Astrocyte (in vitro differentiated cells and primary cell): ENCODE measurements around the gene C1orf50. TPM values are rescaled to one million over a fixed set of nuclear protein-coding genes. Genes with fewer than 3 reads are reported as not detected.

Experiments
- DNase-seq: peaks from one replicate; pipeline ENCODE4 v3.0.0-alpha.2; 2010; ENCODE audit warnings: low read depth
- FAIRE-seq: peaks from 2 replicates; lab custom pipeline; 2011; peaks lifted over from hg19 to GRCh38; lab: Jason Lieb, UNC
- H2AFZ ChIP-seq: 2 replicates; pipeline ENCODE4 v1.6.0; 2012; ENCODE audit warnings: low read depth, low read length, inconsistent platforms
- H3K27ac ChIP-seq: 2 replicates; pipeline ENCODE4 v1.5.1; 2011; ENCODE audit warnings: low read depth, low read length, inconsistent platforms
- H3K27me3 ChIP-seq: 2 replicates; pipeline ENCODE4 v1.6.0; 2011; ENCODE audit warnings: low read length, inconsistent platforms; ENCODE audit not compliant: insufficient read depth
- H3K36me3 ChIP-seq: 2 replicates; pipeline ENCODE4 v1.5.1; 2011; ENCODE audit warnings: low read length, inconsistent platforms; ENCODE audit not compliant: insufficient read depth
- H3K4me1 ChIP-seq: 2 replicates; pipeline ENCODE4 v1.5.1; 2011; ENCODE audit warnings: low read length, inconsistent platforms; ENCODE audit not compliant: insufficient read depth
- H3K4me2 ChIP-seq: 2 replicates; pipeline ENCODE4 v1.6.0; 2012; ENCODE audit warnings: low read length, inconsistent platforms
- H3K4me3 ChIP-seq: 2 replicates; pipeline ENCODE4 v1.5.1; 2011; ENCODE audit warnings: low read depth, mild to moderate bottlenecking, low read length, inconsistent platforms; ENCODE audit not compliant: insufficient read depth
- H3K79me2 ChIP-seq: 2 replicates; pipeline ENCODE4 v1.6.0; 2012; ENCODE audit warnings: mild to moderate bottlenecking, low read length, inconsistent platforms; ENCODE audit not compliant: insufficient read depth
- H3K9ac ChIP-seq: 2 replicates; pipeline ENCODE4 v1.6.0; 2012; ENCODE audit warnings: mild to moderate bottlenecking, low read length, inconsistent platforms
- H3K9me3 ChIP-seq: 2 replicates; pipeline ENCODE4 v1.5.1; 2012; ENCODE audit warnings: low read depth, mild to moderate bottlenecking, low read length, inconsistent platforms; ENCODE audit not compliant: insufficient read depth
- H4K20me1 ChIP-seq: 2 replicates; pipeline ENCODE4 v1.6.0; 2012; ENCODE audit warnings: low read length, inconsistent platforms; ENCODE audit not compliant: insufficient read depth
- H3K27ac Mint-ChIP-seq: one replicate; pipeline ENCODE4 v1.8.0; 2021; ENCODE audit warnings: mild to moderate bottlenecking, mixed read lengths; ENCODE audit not compliant: unreplicated experiment
- H3K27me3 Mint-ChIP-seq: one replicate; pipeline ENCODE4 v1.8.0; 2021; ENCODE audit warnings: low read depth, mixed read lengths; ENCODE audit not compliant: unreplicated experiment
- H3K36me3 Mint-ChIP-seq: one replicate; pipeline ENCODE4 v1.8.0; 2021; ENCODE audit warnings: low read depth, mixed read lengths; ENCODE audit not compliant: unreplicated experiment
- H3K4me1 Mint-ChIP-seq: one replicate; pipeline ENCODE4 v1.8.0; 2021; ENCODE audit warnings: low read depth, mixed read lengths; ENCODE audit not compliant: unreplicated experiment
- H3K4me3 Mint-ChIP-seq: one replicate; pipeline ENCODE4 v1.8.0; 2021; ENCODE audit warnings: mild to moderate bottlenecking, moderate library complexity, mixed read lengths; ENCODE audit not compliant: unreplicated experiment
- H3K9me3 Mint-ChIP-seq: one replicate; pipeline ENCODE4 v1.8.0; 2021; ENCODE audit warnings: mild to moderate bottlenecking, mixed read lengths; ENCODE audit not compliant: unreplicated experiment
- CTCF ChIP-seq: IDR thresholded peaks from 2 replicates; pipeline ENCODE4 v1.5.1; 2011; ENCODE audit warnings: low read depth, mild to moderate bottlenecking, inconsistent platforms, low read length, moderate library complexity; ENCODE audit not compliant: insufficient read depth
- EZH2 ChIP-seq: IDR thresholded peaks from 2 replicates; pipeline ENCODE4 v1.6.1; 2012; ENCODE audit warnings: mild to moderate bottlenecking, low read length, inconsistent platforms; ENCODE audit not compliant: insufficient read depth
- total RNA-seq: library from RNA; stranded (reverse); gene quantifications from 2 replicates; pipeline ENCODE4 v1.2.1, GENCODE V29; 2021

Gene C1orf50
- total RNA-seq, 1 donor from 2014 or later = 9.5 TPM

- TF ChIP-seq CTCF (peak; percentile 47), EZH2 (no peak)
- Histone ChIP-seq H3K9ac (peak overlapping the region; percentile 90), H3K4me3 (peak overlapping the region; percentile 90), H3K9me3 (no peaks in the 10 kb centered on the region), H3K27ac (peak overlapping the region; percentile 73), H3K79me2 (peaks cover 85% of the 10 kb centered on the region), H4K20me1 (peaks cover 45% of the 10 kb centered on the region), H3K4me2 (peak overlapping the region; percentile 89), H3K27me3 (no peaks in the 10 kb centered on the region), H3K36me3 (peaks cover 12% of the 10 kb centered on the region), H2AFZ (peak overlapping the region; percentile 90), H3K4me1 (peaks cover 17% of the 10 kb centered on the region)
- Mint-ChIP-seq H3K4me1 (peaks cover 8% of the 10 kb centered on the region), H3K9me3 (no peaks in the 10 kb centered on the region), H3K4me3 (no peak overlapping the region), H3K27me3 (no peaks in the 10 kb centered on the region), H3K27ac (no peak overlapping the region), H3K36me3 (peaks cover 8% of the 10 kb centered on the region)
- peak; percentile 75 for DNase-seq
- no peak for FAIRE-seq
These were observed 963 bp upstream of the C1orf50 start for GRCh38 chr1:42765832-42766740.

- TF ChIP-seq EZH2 (no peak), CTCF (no peak)
- Histone ChIP-seq H3K4me1 (peaks cover 17% of the 10 kb centered on the region), H3K4me2 (peak overlapping the region; percentile 96), H3K36me3 (peaks cover 2% of the 10 kb centered on the region), H4K20me1 (peaks cover 43% of the 10 kb centered on the region), H3K27ac (peak overlapping the region; percentile 78), H3K4me3 (peak overlapping the region; percentile 90), H3K9me3 (no peaks in the 10 kb centered on the region), H3K79me2 (peaks cover 93% of the 10 kb centered on the region), H3K9ac (peak overlapping the region; percentile 90), H2AFZ (peak overlapping the region; percentile 91), H3K27me3 (no peaks in the 10 kb centered on the region)
- no peaks in the 10 kb centered on the region for H3K9me3 Mint-ChIP-seq
- H3K4me3 Mint-ChIP-seq = no peak overlapping the region
- peaks cover 8% of the 10 kb centered on the region for H3K4me1 Mint-ChIP-seq
- H3K27ac Mint-ChIP-seq = peak overlapping the region; percentile 77
- H3K27me3 Mint-ChIP-seq = no peaks in the 10 kb centered on the region
- FAIRE-seq (no peak), DNase-seq (no peak)
- H3K36me3 Mint-ChIP-seq = peaks cover 8% of the 10 kb centered on the region
These were observed 506 bp downstream of the C1orf50 start for GRCh38 chr1:42767510-42768000.
